GM19328 (cell line): ENCODE data around the gene IL1RN.

Experiments
- ATAC-seq: cut with Tn5 transposase; IDR thresholded peaks from one replicate; pipeline ENCODE4 v1.9.1; 2021; ENCODE audit warnings: mild to moderate bottlenecking, moderate library complexity; ENCODE audit not compliant: unreplicated experiment

IL1RN gene

GRCh38 chr2:113171334-113172075 lies 44.1 kb downstream of the IL1RN start:
- no peak for ATAC-seq

GRCh38 chr2:113172721-113173541 lies 45.5 kb downstream of the IL1RN start:
- ATAC-seq = no peak

GRCh38 chr2:113173542-113174375 lies 46.4 kb downstream of the IL1RN start, which contains the start of gene PSD4:
Gene PSD4, plus strand, starts transcription at chr2:113173971. Its CDS starts 8,486 bp downstream, at chr2:113182457.
- peak; percentile 69 for ATAC-seq

GRCh38 chr2:113174376-113174750 lies 47.0 kb downstream of the IL1RN start:
- ATAC-seq = no peak

- peak; percentile 63 for ATAC-seq
Measured at GRCh38 chr2:113175042-113175628, 47.7 kb downstream of the IL1RN start.

GRCh38 chr2:113175736-113176695 lies 48.6 kb downstream of the IL1RN start:
- no peak for ATAC-seq

- no peak for ATAC-seq
Measured at GRCh38 chr2:113176696-113177355, 49.4 kb downstream of the IL1RN start.

GRCh38 chr2:113178069-113178746 lies 50.8 kb downstream of the IL1RN start:
- no peak for ATAC-seq

GRCh38 chr2:113178891-113179290 lies 51.5 kb downstream of the IL1RN start:
- no peak for ATAC-seq

GRCh38 chr2:113179446-113180045 lies 52.1 kb downstream of the IL1RN start:
- no peak for ATAC-seq

- no peak for ATAC-seq
Measured at GRCh38 chr2:113180131-113180946, 52.9 kb downstream of the IL1RN start.

GRCh38 chr2:113181258-113182051 lies 54.1 kb downstream of the IL1RN start:
- no peak for ATAC-seq

- ATAC-seq = no peak
Measured at GRCh38 chr2:113182471-113183260, 55.3 kb downstream of the IL1RN start.

GRCh38 chr2:113183264-113183663 lies 55.9 kb downstream of the IL1RN start:
- no peak for ATAC-seq
